ENCODE results near the gene DMGDH.

GRCh38 chr5:79074641-79075040 lies 5.2 kb upstream of the DMGDH start:
- no peak for TF ChIP-seq ZFP3 (CRISPR knock-in tag; IDR thresholded peaks at IDR 0.05)
- no peak for TF ChIP-seq ZNF8 (CRISPR knock-in tag; IDR thresholded peaks at IDR 0.05)
- no peak for TF ChIP-seq RARB (CRISPR knock-in tag; IDR thresholded peaks at IDR 0.05)
- no peak for TF ChIP-seq ZNF565 (CRISPR knock-in tag; conservative IDR thresholded peaks at IDR 0.05; ENCODE audit: low read depth)
- TF ChIP-seq ARNTL (CRISPR knock-in tag; IDR thresholded peaks at IDR 0.05; ENCODE audit: borderline replicate concordance, low read depth) = no peak

All from SK-N-SH treated with all-trans-retinoic acid at 6 μM for 48 hours (cell line).